ENCODE measurements around the gene LRP2BP. TPM values are rescaled to one million over a fixed set of nuclear protein-coding genes. Genes with fewer than 3 reads are reported as not detected.

Gene LRP2BP
- total RNA-seq, 1 experiment from 2014 or later, result 0.33 TPM

GRCh38 chr4:185425647-185426352, 30.1 kb upstream of the LRP2BP start, which contains the start of gene UFSP2:
UFSP2 (minus strand) TSS chr4:185425964; CDS start chr4:185425868, 96 bp downstream.
- peak; percentile 81 for DNase-seq (ENCODE audit: low spot score)
- H3K9me3 Mint-ChIP-seq, result no peaks in the 10 kb centered on the region
- ATAC-seq, result peak; percentile 90
- H3K27me3 Mint-ChIP-seq (ENCODE audit: low read depth), result no peaks in the 10 kb centered on the region
- peak within 1 kb of the TSS; percentile 99 for H3K27ac Mint-ChIP-seq
- H3K4me1 Mint-ChIP-seq, result peaks cover 10% of the 10 kb centered on the region
- CTCF ChIA-PET, result interaction anchor here (1.0 to 2.3 kb wide), 5 partner anchors 30 to 612 kb away, joined by 3 to 11 read pairs (median 4); partner anchors contain the start of genes ANKRD37 and LRP2BP
- H3K4me3 Mint-ChIP-seq, result peak within 1 kb of the TSS; percentile 90
- H3K36me3 Mint-ChIP-seq, result peaks cover 7% of the 10 kb centered on the region; the same call in 1 of the 2 replicates
- POLR2A ChIA-PET, result interaction anchor here (1.1 kb wide), 1 partner anchor 29 kb away, joined by 3 read pairs; the partner anchor contains the start of gene ANKRD37
- TF ChIP-seq JUN (CRISPR knock-in tag; IDR thresholded peaks at IDR 0.05) (peak; percentile 70; the same call in 1 of the 2 replicates), SMAD3 (CRISPR knock-in tag; IDR thresholded peaks at IDR 0.05; ENCODE audit: borderline replicate concordance) (no peak), RORB (CRISPR knock-in tag; IDR thresholded peaks at IDR 0.05) (no peak), ZSCAN18 (CRISPR knock-in tag; IDR thresholded peaks at IDR 0.05) (no peak), CREB1 (CRISPR knock-in tag; IDR thresholded peaks at IDR 0.05) (0 out of 2 replicates have a peak, but pooled peaks have one; percentile 10), GTF2I (CRISPR knock-in tag; conservative IDR thresholded peaks at IDR 0.05) (no peak), FOXP4 (CRISPR knock-in tag; IDR thresholded peaks at IDR 0.05) (no peak), E2F5 (CRISPR knock-in tag; IDR thresholded peaks at IDR 0.05) (no peak), ZNF281 (CRISPR knock-in tag; IDR thresholded peaks at IDR 0.05) (no peak), CREM (CRISPR knock-in tag; IDR thresholded peaks at IDR 0.05) (peak; percentile 97), ZNF512 (CRISPR knock-in tag; IDR thresholded peaks at IDR 0.05; ENCODE audit: borderline replicate concordance) (no peak), ZNF423 (CRISPR knock-in tag; IDR thresholded peaks at IDR 0.05) (no peak), ATF1 (CRISPR knock-in tag; IDR thresholded peaks at IDR 0.05) (no peak), FOXJ3 (CRISPR knock-in tag; IDR thresholded peaks at IDR 0.05; ENCODE audit: borderline replicate concordance) (no peak), E2F4 (CRISPR knock-in tag; IDR thresholded peaks at IDR 0.05; ENCODE audit: borderline replicate concordance, low read depth) (no peak), NR1H2 (CRISPR knock-in tag; IDR thresholded peaks at IDR 0.05) (no peak), MXD4 (CRISPR knock-in tag; IDR thresholded peaks at IDR 0.05; ENCODE audit: borderline replicate concordance) (no peak), TP53 (CRISPR knock-in tag; IDR thresholded peaks at IDR 0.05) (no peak), ZNF121 (CRISPR knock-in tag; IDR thresholded peaks at IDR 0.05) (no peak), ESRRA (CRISPR knock-in tag; IDR thresholded peaks at IDR 0.05; ENCODE audit: borderline replicate concordance) (no peak), CBFB (CRISPR knock-in tag; IDR thresholded peaks at IDR 0.05; ENCODE audit: low read depth) (no peak), ZNF396 (CRISPR knock-in tag; IDR thresholded peaks at IDR 0.05; ENCODE audit: borderline replicate concordance) (no peak), ZMAT4 (CRISPR knock-in tag; IDR thresholded peaks at IDR 0.05) (no peak), MAX (CRISPR knock-in tag; IDR thresholded peaks at IDR 0.05) (peak; percentile 88), ZNF416 (CRISPR knock-in tag; IDR thresholded peaks at IDR 0.05) (peak; percentile 58; the same call in 1 of the 2 replicates), NFYB (CRISPR knock-in tag; conservative IDR thresholded peaks at IDR 0.05; ENCODE audit: low read depth) (no peak)

Measured in WTC11 (cell line).